Fibroblast of pulmonary artery (primary cell): ENCODE results near the gene CCDC12.
A peak's percentile ranks its signal among the peaks of the same experiment; 100 is the strongest.

Experiments used
- DNase-seq: peaks from one replicate; pipeline ENCODE4 v3.0.0-alpha.2; 2010; ENCODE audit warnings: low read depth
- H3K4me3 ChIP-seq: replicated peaks from 2 replicates; pipeline ENCODE4 v1.5.1; 2011; ENCODE audit warnings: low read depth, mild to moderate bottlenecking, control low read depth, low read length, moderate library complexity
- TF ChIP-seq, protein P1 (sequence below): IDR thresholded peaks from 2 replicates; pipeline ENCODE4 v1.5.1; 2011; ENCODE audit warnings: mild to moderate bottlenecking, control low read depth, low read length, inconsistent platforms; ENCODE audit errors: missing control alignments

Gene CCDC12

GRCh38 chr3:46985588-46985987, 9.0 kb upstream of the CCDC12 start:
- DNase-seq, result no peak

DNA sequence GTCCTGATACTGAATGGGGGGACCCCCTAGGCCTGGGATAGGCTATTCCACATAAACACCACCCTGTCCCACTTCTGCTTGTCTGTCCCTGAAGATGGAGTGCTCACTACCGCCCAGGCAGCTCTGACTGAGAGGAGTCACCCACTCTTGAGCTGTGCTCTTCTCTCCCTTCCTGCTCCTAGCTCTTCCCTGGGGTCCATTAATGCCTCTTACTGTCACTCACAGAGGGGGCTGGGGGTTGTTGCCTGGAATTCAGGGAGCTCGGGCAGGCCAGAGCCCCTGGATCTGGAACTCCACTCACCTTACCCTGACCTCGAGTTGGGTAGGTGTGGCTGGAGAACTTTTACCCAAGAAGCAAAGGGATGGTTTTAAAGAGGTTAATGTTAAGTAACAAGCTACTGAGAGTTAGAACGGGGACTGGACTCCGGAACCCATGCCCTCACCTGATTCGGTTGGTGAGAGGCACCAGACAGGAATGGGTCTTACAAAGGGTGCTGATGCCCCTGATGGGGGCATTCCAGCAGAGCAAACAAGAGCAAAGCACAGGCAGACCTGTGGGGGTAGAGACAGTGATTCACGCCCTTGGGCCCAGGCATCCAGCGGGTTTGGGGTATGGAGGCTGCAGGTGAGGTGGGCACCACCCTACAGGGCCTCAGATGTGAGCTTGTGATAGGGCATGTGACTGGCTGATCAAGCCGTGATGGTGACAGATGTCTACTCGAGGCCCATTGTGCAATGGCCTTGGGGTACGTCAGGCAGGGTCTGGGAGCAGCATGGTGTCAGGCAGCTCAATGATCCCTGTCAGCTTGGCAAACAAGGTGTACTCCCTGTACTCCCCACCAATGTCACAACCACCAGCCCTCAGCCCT, 8.3 kb upstream of the CCDC12 start:
- no peak overlapping the region for H3K4me3 ChIP-seq
- no peak for DNase-seq
- TF ChIP-seq, protein P1, sequence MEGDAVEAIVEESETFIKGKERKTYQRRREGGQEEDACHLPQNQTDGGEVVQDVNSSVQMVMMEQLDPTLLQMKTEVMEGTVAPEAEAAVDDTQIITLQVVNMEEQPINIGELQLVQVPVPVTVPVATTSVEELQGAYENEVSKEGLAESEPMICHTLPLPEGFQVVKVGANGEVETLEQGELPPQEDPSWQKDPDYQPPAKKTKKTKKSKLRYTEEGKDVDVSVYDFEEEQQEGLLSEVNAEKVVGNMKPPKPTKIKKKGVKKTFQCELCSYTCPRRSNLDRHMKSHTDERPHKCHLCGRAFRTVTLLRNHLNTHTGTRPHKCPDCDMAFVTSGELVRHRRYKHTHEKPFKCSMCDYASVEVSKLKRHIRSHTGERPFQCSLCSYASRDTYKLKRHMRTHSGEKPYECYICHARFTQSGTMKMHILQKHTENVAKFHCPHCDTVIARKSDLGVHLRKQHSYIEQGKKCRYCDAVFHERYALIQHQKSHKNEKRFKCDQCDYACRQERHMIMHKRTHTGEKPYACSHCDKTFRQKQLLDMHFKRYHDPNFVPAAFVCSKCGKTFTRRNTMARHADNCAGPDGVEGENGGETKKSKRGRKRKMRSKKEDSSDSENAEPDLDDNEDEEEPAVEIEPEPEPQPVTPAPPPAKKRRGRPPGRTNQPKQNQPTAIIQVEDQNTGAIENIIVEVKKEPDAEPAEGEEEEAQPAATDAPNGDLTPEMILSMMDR, result no peak

More at GRCh38 chr3:46985588-46985987, 9.0 kb upstream of the CCDC12 start:
- TF ChIP-seq, protein P1, result no peak
- no peak overlapping the region for H3K4me3 ChIP-seq

DNA sequence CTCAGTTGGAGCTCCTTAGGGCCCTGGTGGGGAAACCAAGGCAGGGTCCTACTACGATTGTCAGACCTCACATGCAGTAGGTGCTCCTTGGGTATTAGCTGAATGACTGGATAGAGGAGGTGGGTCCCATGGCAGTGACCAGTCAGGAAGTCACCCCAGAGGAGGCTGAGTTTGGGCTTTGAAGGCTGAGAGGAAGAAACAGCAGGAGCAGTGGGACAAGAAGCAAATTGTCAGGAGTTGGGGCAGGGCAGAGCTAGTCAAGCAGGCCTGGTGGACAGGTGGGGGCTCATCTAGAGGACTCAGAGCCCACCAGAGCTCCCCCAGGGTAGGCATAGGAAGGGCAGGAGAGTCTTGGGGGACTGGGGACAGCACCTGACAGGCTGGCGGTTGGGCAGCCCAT, 6.0 kb upstream of the CCDC12 start:
- TF ChIP-seq, protein P1, result no peak
- DNase-seq, result no peak
- H3K4me3 ChIP-seq, result no peak overlapping the region

- TF ChIP-seq, protein P1, result no peak
- no peak overlapping the region for H3K4me3 ChIP-seq
- DNase-seq, result no peak
These were observed 5.5 kb upstream of the CCDC12 start for GRCh38 chr3:46981932-46982471.

GRCh38 chr3:46979958-46980497, 3.5 kb upstream of the CCDC12 start:
- H3K4me3 ChIP-seq, result peak overlapping the region; percentile 67
- DNase-seq, result no peak
- TF ChIP-seq, protein P1, result no peak

DNA sequence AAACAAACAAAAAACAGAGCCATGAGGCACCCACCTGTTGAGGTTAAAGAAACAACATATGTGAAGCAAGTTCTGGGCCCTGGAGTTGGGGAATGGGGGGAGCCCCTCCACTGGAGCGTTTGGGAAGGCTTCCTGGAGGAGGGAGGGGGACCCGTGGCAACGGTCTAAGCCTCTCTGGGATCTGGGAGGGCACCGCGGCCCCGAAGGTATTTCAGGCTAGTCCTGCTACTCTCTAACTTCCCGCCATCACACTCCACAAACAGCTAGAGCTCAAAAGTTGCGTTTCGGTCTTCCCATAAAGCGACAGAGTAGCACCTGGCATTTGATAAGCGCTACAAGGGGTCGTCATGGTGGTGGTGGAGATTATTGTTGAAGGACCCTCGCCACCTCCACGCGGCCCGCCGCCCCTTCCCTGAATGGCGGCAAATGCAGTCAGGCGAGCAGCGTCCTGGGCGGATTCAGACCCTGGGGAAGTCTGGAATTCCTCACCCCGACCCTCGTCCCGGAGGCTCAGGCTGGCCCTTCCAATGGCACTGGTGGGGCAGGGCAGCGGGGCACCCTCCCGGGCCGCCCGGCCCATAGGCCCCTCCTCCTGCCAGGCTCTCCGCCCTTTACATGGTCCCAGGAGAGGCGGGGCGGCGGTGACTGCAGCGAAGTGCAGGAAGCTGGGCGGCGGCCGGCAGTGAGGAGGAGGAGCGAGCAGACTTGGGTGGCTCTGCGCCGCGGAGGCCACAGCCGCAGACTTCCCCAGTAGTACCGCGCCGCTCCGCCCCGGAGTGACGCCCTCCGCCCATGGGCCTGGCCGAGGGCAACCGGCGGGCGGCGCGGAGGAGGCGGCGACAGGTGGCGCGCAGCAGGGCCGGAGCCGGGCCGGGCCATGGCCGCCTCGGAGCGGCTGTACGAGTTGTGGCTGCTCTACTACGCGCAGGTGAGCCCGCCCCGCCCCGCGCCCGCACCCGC, 2.7 kb upstream of the CCDC12 start, which contains the start of gene NBEAL2:
TSS of gene NBEAL2 (plus strand) at position 682 of the 960 bp plus-strand sequence. CDS start at position 878, 196 bp downstream.
- peak; percentile 92 for DNase-seq
- H3K4me3 ChIP-seq, result peak within 1 kb of the TSS; percentile 67
- TF ChIP-seq, protein P1, result no peak
